Measurements from ENCODE around the gene CYTH3. TPM values are rescaled to one million over a fixed set of nuclear protein-coding genes. Genes with fewer than 3 reads are reported as not detected.

Gene CYTH3
- polyA plus RNA-seq, 2 of the 4 experiments (the other 2 are of a cell fraction), result 18.6 to 24.2 TPM

- Histone ChIP-seq H3K4me2 (no peak overlapping the region), H3K27ac (no peak overlapping the region), H3K4me3 (no peak overlapping the region), H3K9me3 (no peaks in the 10 kb centered on the region), H3K4me1 (no peaks in the 10 kb centered on the region)
- TF ChIP-seq PBX3 (IDR thresholded peaks at IDR 0.05) (no peak), BCL3 (IDR thresholded peaks at IDR 0.05) (no peak), JUNB (IDR thresholded peaks at IDR 0.05) (no peak), USF2 (IDR thresholded peaks at IDR 0.05) (no peak), EHF (CRISPR knock-in tag; IDR thresholded peaks at IDR 0.05) (no peak), TFCP2L1 (CRISPR knock-in tag; IDR thresholded peaks at IDR 0.05) (no peak), SREBF2 (IDR thresholded peaks at IDR 0.05) (no peak), POLR2A (IDR thresholded peaks at IDR 0.05; ENCODE audit: low read length) (no peak), CBX2 (IDR thresholded peaks at IDR 0.05; ENCODE audit: borderline replicate concordance, low read depth) (no peak), HOXA7 (CRISPR knock-in tag; IDR thresholded peaks at IDR 0.05) (no peak), RARB (CRISPR knock-in tag; IDR thresholded peaks at IDR 0.05) (no peak), HOXB5 (CRISPR knock-in tag; IDR thresholded peaks at IDR 0.05) (no peak), FOSB (CRISPR knock-in tag; IDR thresholded peaks at IDR 0.05) (no peak), ESRRA (IDR thresholded peaks at IDR 0.05; ENCODE audit: borderline replicate concordance, low read length) (no peak), NR3C1 (IDR thresholded peaks at IDR 0.05) (no peak), PHF8 (IDR thresholded peaks at IDR 0.05; ENCODE audit: borderline replicate concordance, low read depth) (no peak), NFE2L2 (conservative IDR thresholded peaks at IDR 0.05; ENCODE audit: low read length) (no peak), CEBPB (IDR thresholded peaks at IDR 0.05) (no peak), RCOR1 (IDR thresholded peaks at IDR 0.05; ENCODE audit: low read depth, low read length) (no peak)
- POLR2A ChIA-PET, result no interaction called here
- FAIRE-seq (no peak), ATAC-seq (no peak), DNase-seq (ENCODE audit: low read depth in 1 of 2, low spot score in 1 of 2) (no peak)
- WGBS (ENCODE audit: missing lambda C conversion rate), result 96% methylated on average over 7 of the region's 7 CpGs
- CTCF ChIA-PET, result interaction anchor here (0.6 to 2.1 kb wide), 7 partner anchors 8 to 170 kb away, joined by 3 to 9 read pairs (median 3); no protein-coding TSS in a partner anchor
Observed at GRCh38 chr7:6164010-6164409, 108.4 kb downstream of the CYTH3 start.

GRCh38 chr7:6163402-6163801, 109.0 kb downstream of the CYTH3 start:
- FAIRE-seq (no peak), ATAC-seq (no peak), DNase-seq (ENCODE audit: low read depth in 1 of 2, low spot score in 1 of 2) (no peak)
- H3K9me3 ChIP-seq, result no peaks in the 10 kb centered on the region
- 95% methylated on average over 17 of the region's 17 CpGs for WGBS (ENCODE audit: missing lambda C conversion rate)
- H3K4me3 ChIP-seq, result no peak overlapping the region
- ChIA-PET POLR2A (no interaction called here), CTCF (interaction anchor here (5.8 kb wide), 1 partner anchor 161 kb away, joined by 102 read pairs; no protein-coding TSS in a partner anchor)
- no peak overlapping the region for H3K27ac ChIP-seq
- H3K4me1 ChIP-seq, result no peaks in the 10 kb centered on the region
- TF ChIP-seq ATOH8 (CRISPR knock-in tag; IDR thresholded peaks at IDR 0.05; ENCODE audit: low read depth) (no peak), MAX (IDR thresholded peaks at IDR 0.05) (no peak), HOXB13 (CRISPR knock-in tag; IDR thresholded peaks at IDR 0.05; ENCODE audit: low read depth) (no peak)
- no peak overlapping the region for H3K4me2 ChIP-seq

All from A549 (cell line).